GM12878 (cell line): ENCODE results near the gene PADI2.

ENCODE experiments used
- CHD1 ChIP-seq: IDR thresholded peaks from 2 replicates; pipeline ENCODE4 v1.6.1; 2012; ENCODE audit warnings: low read depth, low read length, improper control_type of control experiment
- TF ChIP-seq, protein P1 (sequence below), 3 experiments: IDR thresholded peaks in 2 of 3; conservative IDR thresholded peaks in 1 of 3; 2 replicates each; pipeline ENCODE4 v1.5.1; 2011; ENCODE audit warnings: low read depth in 3 of 3, low read length in 3 of 3, mild to moderate bottlenecking in 3 of 3, control low read depth in 2 of 3, moderate library complexity in 2 of 3, inconsistent platforms in 1 of 3, mixed read lengths in 1 of 3; ENCODE audit not compliant: control insufficient read depth in 2 of 3, insufficient read depth in 1 of 3; ENCODE audit errors: extremely low read depth in 1 of 3
- TF ChIP-seq, protein P2 (sequence below): fragments of 450-650 bp; IDR thresholded peaks from 2 replicates; pipeline ENCODE4 v1.6.1; 2014; ENCODE audit warnings: mild to moderate bottlenecking

DNA sequence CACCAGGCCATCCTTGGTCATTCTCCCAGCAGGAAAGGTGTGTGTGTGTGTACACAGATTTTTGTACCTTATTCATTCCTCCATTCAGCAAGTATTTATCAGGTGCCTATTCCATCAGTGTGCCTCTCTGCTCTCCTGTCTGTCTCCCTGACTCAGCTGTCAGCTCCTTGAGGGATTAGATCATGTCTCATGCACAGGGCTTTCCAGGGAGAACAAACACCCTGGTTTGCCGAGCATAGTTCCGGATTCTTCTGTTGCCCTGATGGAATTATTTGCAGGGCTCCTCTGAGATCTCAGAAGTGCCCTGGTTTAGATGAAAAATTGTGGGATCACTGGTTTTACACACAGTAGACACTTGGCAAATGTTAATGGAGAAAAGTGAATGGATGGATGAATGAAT, 57.4 kb downstream of the PADI2 start:
- TF ChIP-seq CHD1: no peak
- TF ChIP-seq, protein P1, sequence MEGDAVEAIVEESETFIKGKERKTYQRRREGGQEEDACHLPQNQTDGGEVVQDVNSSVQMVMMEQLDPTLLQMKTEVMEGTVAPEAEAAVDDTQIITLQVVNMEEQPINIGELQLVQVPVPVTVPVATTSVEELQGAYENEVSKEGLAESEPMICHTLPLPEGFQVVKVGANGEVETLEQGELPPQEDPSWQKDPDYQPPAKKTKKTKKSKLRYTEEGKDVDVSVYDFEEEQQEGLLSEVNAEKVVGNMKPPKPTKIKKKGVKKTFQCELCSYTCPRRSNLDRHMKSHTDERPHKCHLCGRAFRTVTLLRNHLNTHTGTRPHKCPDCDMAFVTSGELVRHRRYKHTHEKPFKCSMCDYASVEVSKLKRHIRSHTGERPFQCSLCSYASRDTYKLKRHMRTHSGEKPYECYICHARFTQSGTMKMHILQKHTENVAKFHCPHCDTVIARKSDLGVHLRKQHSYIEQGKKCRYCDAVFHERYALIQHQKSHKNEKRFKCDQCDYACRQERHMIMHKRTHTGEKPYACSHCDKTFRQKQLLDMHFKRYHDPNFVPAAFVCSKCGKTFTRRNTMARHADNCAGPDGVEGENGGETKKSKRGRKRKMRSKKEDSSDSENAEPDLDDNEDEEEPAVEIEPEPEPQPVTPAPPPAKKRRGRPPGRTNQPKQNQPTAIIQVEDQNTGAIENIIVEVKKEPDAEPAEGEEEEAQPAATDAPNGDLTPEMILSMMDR (IDR thresholded peaks at IDR 0.05 in 2 of 3, conservative IDR thresholded peaks at IDR 0.05 in 1 of 3; ENCODE audit: control insufficient read depth in 2 of 3, extremely low read depth in 1 of 3, insufficient read depth in 1 of 3, low read depth in 3 of 3, low read length in 3 of 3): no peak
- TF ChIP-seq, protein P2, sequence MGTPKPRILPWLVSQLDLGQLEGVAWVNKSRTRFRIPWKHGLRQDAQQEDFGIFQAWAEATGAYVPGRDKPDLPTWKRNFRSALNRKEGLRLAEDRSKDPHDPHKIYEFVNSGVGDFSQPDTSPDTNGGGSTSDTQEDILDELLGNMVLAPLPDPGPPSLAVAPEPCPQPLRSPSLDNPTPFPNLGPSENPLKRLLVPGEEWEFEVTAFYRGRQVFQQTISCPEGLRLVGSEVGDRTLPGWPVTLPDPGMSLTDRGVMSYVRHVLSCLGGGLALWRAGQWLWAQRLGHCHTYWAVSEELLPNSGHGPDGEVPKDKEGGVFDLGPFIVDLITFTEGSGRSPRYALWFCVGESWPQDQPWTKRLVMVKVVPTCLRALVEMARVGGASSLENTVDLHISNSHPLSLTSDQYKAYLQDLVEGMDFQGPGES: no peak
